Parathyroid adenoma (tissue), 2 donors: Measurements from ENCODE around the gene CAMTA1.
"Not testable (repeated sequence)": the region's sequence is repeated elsewhere in the genome, so short reads cannot be mapped to it uniquely, and the experiment has no call there.

Source experiments
- H2AFZ ChIP-seq: fragments of 300-600 bp; sonication (generic); one replicate; pipeline ENCODE4 v1.7.0; 2017; ENCODE audit warnings: antibody characterized with exemption, mild to moderate bottlenecking
- H3K27ac ChIP-seq: fragments of 300-600 bp; sonication (generic); one replicate; pipeline ENCODE4 v1.7.0; 2017
- H3K27me3 ChIP-seq: fragments of 300-600 bp; sonication (generic); one replicate; pipeline ENCODE4 v1.7.0; 2017; ENCODE audit warnings: low read length; ENCODE audit not compliant: control insufficient read depth, insufficient read depth
- H3K36me3 ChIP-seq: fragments of 300-600 bp; sonication (generic); one replicate; pipeline ENCODE4 v1.7.0; 2017; ENCODE audit warnings: low read length; ENCODE audit not compliant: control insufficient read depth, insufficient read depth
- H3K4me1 ChIP-seq: fragments of 300-600 bp; sonication (generic); one replicate; pipeline ENCODE4 v1.7.0; 2017; ENCODE audit warnings: control low read depth
- H3K4me2 ChIP-seq: fragments of 300-600 bp; sonication (generic); one replicate; pipeline ENCODE4 v1.7.0; 2017; ENCODE audit warnings: low read length
- H3K4me3 ChIP-seq: fragments of 300-600 bp; sonication (generic); one replicate; pipeline ENCODE4 v1.7.0; 2017; ENCODE audit warnings: low read depth, low read length
- H3K79me2 ChIP-seq: fragments of 300-600 bp; sonication (generic); one replicate; pipeline ENCODE4 v1.7.0; 2017; ENCODE audit warnings: control low read depth
- H3K9ac ChIP-seq: fragments of 300-600 bp; sonication (generic); one replicate; pipeline ENCODE4 v1.7.0; 2017; ENCODE audit warnings: mild to moderate bottlenecking
- H3K9me3 ChIP-seq: fragments of 300-600 bp; sonication (generic); one replicate; pipeline ENCODE4 v1.7.0; 2017; ENCODE audit warnings: low read length; ENCODE audit not compliant: control insufficient read depth
- TF ChIP-seq, protein P1 (sequence below): fragments of 300-600 bp; sonication (generic); IDR thresholded peaks from one replicate; pipeline ENCODE4 v1.7.0; 2017; ENCODE audit warnings: antibody characterized with exemption, mild to moderate bottlenecking
- donor health status: primary hyperparathyroidism.

CAMTA1 gene

GRCh38 chr1:7159116-7159781 lies 374.0 kb downstream of the CAMTA1 start:
- Histone ChIP-seq H3K27ac (no peak overlapping the region), H3K27me3 (no peaks in the 10 kb centered on the region), H3K4me1 (no peaks in the 10 kb centered on the region), H3K36me3 (no peaks in the 10 kb centered on the region), H3K9ac (no peak overlapping the region), H3K79me2 (no peaks in the 10 kb centered on the region), H2AFZ (no peak overlapping the region), H3K4me3 (no peak overlapping the region), H3K9me3 (no peaks in the 10 kb centered on the region), H3K4me2 (no peak overlapping the region)
- TF ChIP-seq, protein P1, sequence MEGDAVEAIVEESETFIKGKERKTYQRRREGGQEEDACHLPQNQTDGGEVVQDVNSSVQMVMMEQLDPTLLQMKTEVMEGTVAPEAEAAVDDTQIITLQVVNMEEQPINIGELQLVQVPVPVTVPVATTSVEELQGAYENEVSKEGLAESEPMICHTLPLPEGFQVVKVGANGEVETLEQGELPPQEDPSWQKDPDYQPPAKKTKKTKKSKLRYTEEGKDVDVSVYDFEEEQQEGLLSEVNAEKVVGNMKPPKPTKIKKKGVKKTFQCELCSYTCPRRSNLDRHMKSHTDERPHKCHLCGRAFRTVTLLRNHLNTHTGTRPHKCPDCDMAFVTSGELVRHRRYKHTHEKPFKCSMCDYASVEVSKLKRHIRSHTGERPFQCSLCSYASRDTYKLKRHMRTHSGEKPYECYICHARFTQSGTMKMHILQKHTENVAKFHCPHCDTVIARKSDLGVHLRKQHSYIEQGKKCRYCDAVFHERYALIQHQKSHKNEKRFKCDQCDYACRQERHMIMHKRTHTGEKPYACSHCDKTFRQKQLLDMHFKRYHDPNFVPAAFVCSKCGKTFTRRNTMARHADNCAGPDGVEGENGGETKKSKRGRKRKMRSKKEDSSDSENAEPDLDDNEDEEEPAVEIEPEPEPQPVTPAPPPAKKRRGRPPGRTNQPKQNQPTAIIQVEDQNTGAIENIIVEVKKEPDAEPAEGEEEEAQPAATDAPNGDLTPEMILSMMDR, result no peak

DNA sequence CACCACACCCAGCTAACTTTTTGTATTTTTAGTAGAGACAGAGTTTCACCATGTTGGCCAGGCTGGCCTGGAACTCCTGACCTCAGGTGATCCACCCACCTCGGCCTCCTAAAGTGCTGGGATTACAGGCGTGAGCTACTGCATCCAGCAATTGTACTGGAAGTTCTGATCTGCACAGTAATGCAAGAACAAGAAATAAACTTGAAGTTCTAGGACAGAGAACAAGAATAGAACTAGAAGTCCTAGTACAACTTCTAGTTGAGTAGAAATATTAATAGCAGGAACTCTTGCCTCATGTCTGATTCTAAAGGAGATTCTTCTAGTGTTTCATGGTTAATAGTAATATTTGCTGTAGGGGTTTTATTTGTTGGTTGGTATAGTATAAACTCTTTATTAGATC lies 383.3 kb downstream of the CAMTA1 start:
- H3K4me2 ChIP-seq, H3K27me3 ChIP-seq, H3K9ac ChIP-seq, H3K9me3 ChIP-seq, H3K36me3 ChIP-seq, H3K79me2 ChIP-seq, H2AFZ ChIP-seq, H3K4me3 ChIP-seq, H3K4me1 ChIP-seq, H3K27ac ChIP-seq: not testable (repeated sequence)

- Histone ChIP-seq H2AFZ (no peak overlapping the region), H3K27me3 (no peaks in the 10 kb centered on the region), H3K27ac (no peak overlapping the region), H3K79me2 (no peaks in the 10 kb centered on the region), H3K9ac (no peak overlapping the region), H3K36me3 (no peaks in the 10 kb centered on the region), H3K4me3 (no peak overlapping the region), H3K4me1 (no peaks in the 10 kb centered on the region), H3K4me2 (no peak overlapping the region), H3K9me3 (no peaks in the 10 kb centered on the region)
- TF ChIP-seq, protein P1, result no peak
Measured at GRCh38 chr1:7171168-7171567, 385.9 kb downstream of the CAMTA1 start.

DNA sequence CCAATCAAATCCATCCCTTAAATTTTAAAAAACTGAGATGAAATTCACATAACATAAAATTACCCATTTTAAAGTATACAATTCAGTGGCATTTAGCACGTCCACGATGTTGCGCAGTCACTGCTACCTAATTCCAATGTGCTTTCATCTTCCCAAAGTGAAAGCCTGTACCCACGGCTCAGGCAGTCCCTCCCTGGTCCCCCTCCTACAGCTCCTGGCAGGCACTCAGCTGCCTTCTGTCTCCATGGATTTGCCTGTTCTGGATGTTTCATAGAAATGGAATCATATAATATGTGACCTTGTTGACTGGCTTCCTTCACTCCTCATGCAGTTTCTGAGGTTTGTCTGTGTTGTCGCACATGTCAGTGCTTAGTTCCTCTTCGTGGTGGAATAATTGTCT lies 386.3 kb downstream of the CAMTA1 start:
- H3K4me1 ChIP-seq, result no peaks in the 10 kb centered on the region
- H3K4me3 ChIP-seq, result no peak overlapping the region
- no peaks in the 10 kb centered on the region for H3K9me3 ChIP-seq
- no peak overlapping the region for H3K9ac ChIP-seq
- H3K79me2 ChIP-seq, result no peaks in the 10 kb centered on the region
- H3K4me2 ChIP-seq, result no peak overlapping the region
- no peaks in the 10 kb centered on the region for H3K36me3 ChIP-seq
- H3K27ac ChIP-seq, result no peak overlapping the region
- TF ChIP-seq, protein P1, result no peak
- no peaks in the 10 kb centered on the region for H3K27me3 ChIP-seq
- no peak overlapping the region for H2AFZ ChIP-seq

DNA sequence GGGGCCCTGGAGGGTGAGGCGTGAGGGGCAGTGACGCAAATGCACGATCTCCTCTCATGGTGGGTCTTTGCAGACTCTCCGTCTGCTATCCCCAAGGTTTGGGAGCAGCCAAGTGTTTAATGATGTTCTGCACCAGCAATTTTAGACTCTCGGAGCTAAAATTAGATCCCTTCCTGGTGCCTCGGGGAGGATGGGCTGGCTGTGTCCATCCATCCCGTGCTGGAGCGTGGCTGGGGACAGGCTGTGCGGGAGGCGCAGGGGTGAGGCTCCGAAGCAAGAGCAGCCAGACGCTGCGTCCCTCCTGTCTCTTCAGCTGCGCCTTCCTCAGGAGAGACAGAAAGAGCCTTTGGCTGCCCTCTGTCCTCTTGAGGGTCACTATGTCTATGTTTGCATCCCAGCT lies 387.6 kb downstream of the CAMTA1 start:
- Histone ChIP-seq H3K27me3 (no peaks in the 10 kb centered on the region), H3K4me2 (no peak overlapping the region)

More for the DNA sequence above, 387.6 kb downstream of the CAMTA1 start:
- Histone ChIP-seq H3K9me3 (no peaks in the 10 kb centered on the region), H3K4me3 (no peak overlapping the region), H3K27ac (no peak overlapping the region), H3K4me1 (no peaks in the 10 kb centered on the region), H2AFZ (no peak overlapping the region), H3K9ac (no peak overlapping the region), H3K79me2 (no peaks in the 10 kb centered on the region), H3K36me3 (no peaks in the 10 kb centered on the region)
- TF ChIP-seq, protein P1, result no peak
